PFSK-1 (cell line): ENCODE measurements around the gene TNP1. TPM values are rescaled to one million over a fixed set of nuclear protein-coding genes. Genes with fewer than 3 reads are reported as not detected.

ENCODE experiments used
- FOXP2 ChIP-seq: optimal IDR thresholded peaks from 2 replicates; pipeline ENCODE3; 2011; ENCODE audit warnings: borderline replicate concordance, control low read depth, inconsistent platforms; ENCODE audit not compliant: insufficient read depth; ENCODE audit errors: extremely low read length, extremely low read depth
- POLR2AphosphoS5 ChIP-seq: IDR thresholded peaks from 2 replicates; pipeline ENCODE4 v1.6.1; 2012; ENCODE audit warnings: low read depth, mild to moderate bottlenecking, control low read depth, low read length, moderate library complexity
- REST ChIP-seq, 2 experiments: IDR thresholded peaks; 2 replicates each; pipeline versions ENCODE4 v1.6.1 to v1.8.0; 2011 to 2012; ENCODE audit warnings: low read depth in 2 of 2, low read length in 2 of 2, control low read depth in 1 of 2, inconsistent platforms in 1 of 2, mild to moderate bottlenecking in 1 of 2, moderate library complexity in 1 of 2; ENCODE audit not compliant: insufficient read depth in 1 of 2
- SIN3A ChIP-seq: IDR thresholded peaks from 2 replicates; pipeline ENCODE4 v1.6.1; 2012; ENCODE audit warnings: mild to moderate bottlenecking, low read length, moderate library complexity, borderline replicate concordance; ENCODE audit not compliant: insufficient read depth
- TAF1 ChIP-seq: IDR thresholded peaks from 2 replicates; pipeline ENCODE4 v1.6.1; 2012; ENCODE audit warnings: low read length, control low read depth, borderline replicate concordance; ENCODE audit not compliant: insufficient read depth
- polyA plus RNA-seq: library from polyadenylated mRNA; unstranded; fragments of >200 nt; gene quantifications from one replicate; pipeline ENCODE4 v1.2.1, GENCODE V29; 2012; ENCODE audit warnings: low read depth, missing spikeins; ENCODE audit not compliant: insufficient read length

The TNP1 gene, protein sequence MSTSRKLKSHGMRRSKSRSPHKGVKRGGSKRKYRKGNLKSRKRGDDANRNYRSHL
- not detected for polyA plus RNA-seq

GRCh38 chr2:216859944-216860343, at the start of gene TNP1:
Gene TNP1, minus strand, starts transcription at chr2:216860064. Its CDS starts 30 bp downstream, at chr2:216860034.
- TF ChIP-seq FOXP2 (no peak), POLR2AphosphoS5 (no peak), TAF1 (no peak), SIN3A (no peak), REST (IDR thresholded peaks at IDR 0.05; ENCODE audit: insufficient read depth in 1 of 2, low read depth in 2 of 2, low read length in 2 of 2) (no peak)

- TF ChIP-seq SIN3A (no peak), REST (IDR thresholded peaks at IDR 0.05; ENCODE audit: insufficient read depth in 1 of 2, low read depth in 2 of 2, low read length in 2 of 2) (no peak), FOXP2 (no peak), TAF1 (no peak), POLR2AphosphoS5 (no peak)
These were observed 48.4 kb upstream of the TNP1 start for GRCh38 chr2:216908300-216908699.

GRCh38 chr2:216905649-216906329, 45.9 kb upstream of the TNP1 start:
- TF ChIP-seq FOXP2 (no peak), TAF1 (no peak), REST (IDR thresholded peaks at IDR 0.05; ENCODE audit: insufficient read depth in 1 of 2, low read depth in 2 of 2, low read length in 2 of 2) (no peak), POLR2AphosphoS5 (no peak), SIN3A (no peak)

GRCh38 chr2:216904974-216905373, 45.1 kb upstream of the TNP1 start:
- TF ChIP-seq POLR2AphosphoS5 = no peak
- no peak for TF ChIP-seq SIN3A
- no peak for TF ChIP-seq FOXP2
- TF ChIP-seq TAF1 = no peak
- TF ChIP-seq REST (IDR thresholded peaks at IDR 0.05; ENCODE audit: insufficient read depth in 1 of 2, low read depth in 2 of 2, low read length in 2 of 2) = no peak
